HCT116 (cell line): Measurements from ENCODE around the gene RC3H2. TPM values are rescaled to one million over a fixed set of nuclear protein-coding genes. Genes with fewer than 3 reads are reported as not detected.

ENCODE experiments used
- ATAC-seq: fragments of 200-7000 bp; cut with Tn5 transposase; 2 replicates; pipeline ENCODE4 v1.9.1; 2020; ENCODE audit warnings: mild to moderate bottlenecking, moderate library complexity
- BruUV-seq: library from RNA; stranded (reverse); fragments of 400-500 nt; replicated peaks from 2 replicates; lab custom pipeline; 2021; lab: Mats Ljungman, UMichigan
- CTCF ChIA-PET: fragments of 300-600 bp; sonication (Branson Sonifier 250); formaldehyde crosslinking; loops from one replicate; lab custom pipeline; 2021; ENCODE audit warnings: antibody characterized with exemption; lab: Charles Lee
- POLR2A ChIA-PET: fragments of 300-600, 350-600 bp; sonication (Branson Sonifier 250); formaldehyde crosslinking; loops from one replicate; lab custom pipeline; 2021; ENCODE audit warnings: antibody characterized with exemption; lab: Charles Lee
- RAD21 ChIA-PET, 2 experiments: fragments of 300-600 bp; sonication (Branson Sonifier 250); formaldehyde crosslinking; loops; one replicate each; lab custom pipeline; 2023; ENCODE audit warnings: low total read pairs in 2 of 2; ENCODE audit not compliant: uncharacterized antibody in 2 of 2, unreplicated experiment in 2 of 2, low non-redundant PET in 1 of 2; lab: Charles Lee
- DNase-seq: peaks from one replicate; pipeline ENCODE4 v3.0.0-alpha.2; 2010; ENCODE audit warnings: low read depth, low spot score
- H2AFZ ChIP-seq: fragments of 200-600 bp; shearing (Covaris generic), sonication (generic); 2 replicates; pipeline ENCODE4 v1.6.1; 2017; ENCODE audit warnings: low read depth, mixed run types, mixed read lengths, antibody characterized with exemption, low read length; ENCODE audit not compliant: poor library complexity, severe bottlenecking
- H3K27ac ChIP-seq: 2 replicates; pipeline ENCODE4 v1.5.1; 2012; ENCODE audit warnings: low read depth, low read length
- H3K27me3 ChIP-seq: fragments of 200-600 bp; sonication (generic); 2 replicates; pipeline ENCODE4 v1.6.1; 2016; ENCODE audit warnings: mixed run types, low read length, mixed read lengths; ENCODE audit not compliant: insufficient read depth
- H3K36me3 ChIP-seq, 2 experiments: fragments of 200-500 bp in 1 of 2; fragments of 200-600 bp in 1 of 2; sonication (Bioruptor generic) in 1 of 2; sonication (generic) in 1 of 2; 2 replicates each; pipeline versions ENCODE4 v1.5.1 to v1.6.1; 2014 to 2016; ENCODE audit warnings: low read length in 2 of 2, inconsistent platforms in 1 of 2, mixed read lengths in 1 of 2, mixed run types in 1 of 2; ENCODE audit not compliant: insufficient read depth in 2 of 2, control insufficient read depth in 1 of 2
- H3K4me1 ChIP-seq, 2 experiments: fragments of 200-600 bp in 1 of 2; sonication (generic) in 1 of 2; 2 replicates each; pipeline versions ENCODE4 v1.5.1 to v1.6.1; 2012 to 2017; ENCODE audit warnings: low read length in 2 of 2, inconsistent platforms in 1 of 2, mild to moderate bottlenecking in 1 of 2, mixed read lengths in 1 of 2, mixed run types in 1 of 2, moderate library complexity in 1 of 2; ENCODE audit not compliant: insufficient read depth in 2 of 2, control insufficient read depth in 1 of 2
- H3K4me2 ChIP-seq: fragments of 200-600 bp; sonication (generic); 2 replicates; pipeline ENCODE4 v1.6.1; 2017; ENCODE audit warnings: mixed run types, low read length, mixed read lengths
- H3K4me3 ChIP-seq, 2 experiments: fragments of 200-600 bp in 1 of 2; sonication (generic) in 1 of 2; replicated peaks in 1 of 2; 2 replicates each; pipeline ENCODE4 v1.5.1; 2011 to 2016; ENCODE audit warnings: low read length in 2 of 2, control low read depth in 1 of 2, low read depth in 1 of 2, mild to moderate bottlenecking in 1 of 2, mixed read lengths in 1 of 2, mixed run types in 1 of 2
- H3K79me2 ChIP-seq: fragments of 200-600 bp; sonication (generic); 2 replicates; pipeline ENCODE4 v1.6.1; 2017; ENCODE audit warnings: mild to moderate bottlenecking, mixed run types, low read length, moderate library complexity, mixed read lengths; ENCODE audit not compliant: insufficient read depth
- H3K9ac ChIP-seq: fragments of 200-600 bp; sonication (generic); 2 replicates; pipeline ENCODE4 v1.6.1; 2016; ENCODE audit warnings: low read length, mixed read lengths
- H3K9me2 ChIP-seq: fragments of 200-600 bp; sonication (generic), shearing (Covaris generic); 2 replicates; pipeline ENCODE4 v1.6.1; 2017; ENCODE audit warnings: mixed run types, mild to moderate bottlenecking, moderate library complexity; ENCODE audit not compliant: insufficient read depth
- H3K9me3 ChIP-seq, 2 experiments: fragments of 200-500 bp in 1 of 2; fragments of 200-600 bp in 1 of 2; sonication (Bioruptor generic) in 1 of 2; sonication (generic) in 1 of 2; 2 replicates each; pipeline ENCODE4 v1.6.1; 2014 to 2017; ENCODE audit warnings: low read length in 2 of 2, mixed read lengths in 2 of 2, inconsistent platforms in 1 of 2, low read depth in 1 of 2, mild to moderate bottlenecking in 1 of 2, mixed run types in 1 of 2, moderate library complexity in 1 of 2; ENCODE audit not compliant: control insufficient read depth in 1 of 2, insufficient read depth in 1 of 2
- H4K20me1 ChIP-seq: fragments of 200-600 bp; sonication (generic), shearing (Covaris generic); 2 replicates; pipeline ENCODE4 v1.6.1; 2017; ENCODE audit warnings: mixed run types, mild to moderate bottlenecking, moderate library complexity; ENCODE audit not compliant: insufficient read depth
- CBX3 ChIP-seq: IDR thresholded peaks from 2 replicates; pipeline ENCODE4 v1.6.1; 2012; ENCODE audit warnings: low read depth
- CEBPB ChIP-seq: IDR thresholded peaks from 2 replicates; pipeline ENCODE4 v1.6.1; 2012; ENCODE audit warnings: low read depth
- EGR1 ChIP-seq: IDR thresholded peaks from 2 replicates; pipeline ENCODE4 v1.6.1; 2012; ENCODE audit warnings: low read depth
- ELF1 ChIP-seq: IDR thresholded peaks from 2 replicates; pipeline ENCODE4 v1.6.1; 2012; ENCODE audit warnings: low read depth, borderline replicate concordance
- EZH2phosphoT487 ChIP-seq: fragments of 200-600 bp; IDR thresholded peaks from 2 replicates; pipeline ENCODE4 v1.6.1; 2018; ENCODE audit warnings: antibody characterized with exemption, borderline replicate concordance
- FOSL1 ChIP-seq: IDR thresholded peaks from 2 replicates; pipeline ENCODE4 v1.6.1; 2012; ENCODE audit warnings: low read depth
- JUND ChIP-seq: IDR thresholded peaks from 2 replicates; pipeline ENCODE4 v1.6.1; 2012
- POLR2A ChIP-seq: IDR thresholded peaks from 2 replicates; pipeline ENCODE4 v1.7.0; 2011; ENCODE audit warnings: borderline replicate concordance; ENCODE audit not compliant: insufficient read depth, insufficient read length; ENCODE audit errors: extremely low read depth
- POLR2AphosphoS5 ChIP-seq: IDR thresholded peaks from 2 replicates; pipeline ENCODE4 v1.6.1; 2011; ENCODE audit warnings: mild to moderate bottlenecking, low read depth, low read length, moderate library complexity
- RAD21 ChIP-seq: IDR thresholded peaks from 2 replicates; pipeline ENCODE4 v1.6.1; 2012; ENCODE audit warnings: low read depth, mild to moderate bottlenecking
- SIN3A ChIP-seq: IDR thresholded peaks from 2 replicates; pipeline ENCODE4 v1.6.1; 2012; ENCODE audit warnings: low read depth
- SRF ChIP-seq: IDR thresholded peaks from 2 replicates; pipeline ENCODE4 v1.6.1; 2012; ENCODE audit warnings: low read depth
- TCF7L2 ChIP-seq: IDR thresholded peaks from 2 replicates; pipeline ENCODE4 v1.7.0; 2011; ENCODE audit warnings: borderline replicate concordance, inconsistent platforms; ENCODE audit not compliant: insufficient read depth, insufficient read length; ENCODE audit errors: extremely low read depth
- ZFX ChIP-seq: fragments of 450-650 bp; IDR thresholded peaks from 2 replicates; pipeline ENCODE4 v1.6.1; 2017
- ZNF274 ChIP-seq: fragments of 200-500 bp; sonication (Bioruptor generic); IDR thresholded peaks from 2 replicates; pipeline ENCODE4 v1.6.1; 2014; ENCODE audit warnings: mild to moderate bottlenecking, low read depth, low read length, inconsistent platforms
- intact Hi-C: fragments of 100-400 bp; cut with micrococcal nuclease; formaldehyde crosslinking; loops from 2 replicates; pipeline ENCODE4 v1.10.0; 2022
- total RNA-seq: library from RNA; stranded (reverse); gene quantifications from one replicate; pipeline ENCODE4 v1.2.1, GENCODE V29; 2021; ENCODE audit not compliant: unreplicated experiment
- TF ChIP-seq, protein P1 (sequence below), 3 experiments: fragments of 200-600 bp in 1 of 3; sonication (generic) in 1 of 3; IDR thresholded peaks in 2 of 3; conservative IDR thresholded peaks in 1 of 3; 2 replicates each; pipeline ENCODE4 v1.5.1; 2012 to 2017; ENCODE audit warnings: low read depth in 2 of 3, low read length in 2 of 3, antibody characterized with exemption in 1 of 3, borderline replicate concordance in 1 of 3, control low read depth in 1 of 3, mild to moderate bottlenecking in 1 of 3, mixed read lengths in 1 of 3, mixed run types in 1 of 3, moderate library complexity in 1 of 3; ENCODE audit not compliant: insufficient read depth in 1 of 3
- TF ChIP-seq, protein P2 (sequence below): IDR thresholded peaks from 2 replicates; pipeline ENCODE4 v1.6.1; 2012; ENCODE audit warnings: low read depth

Gene RC3H2
- total RNA-seq, 1 experiment from 2014 or later, result 53.8 TPM

DNA sequence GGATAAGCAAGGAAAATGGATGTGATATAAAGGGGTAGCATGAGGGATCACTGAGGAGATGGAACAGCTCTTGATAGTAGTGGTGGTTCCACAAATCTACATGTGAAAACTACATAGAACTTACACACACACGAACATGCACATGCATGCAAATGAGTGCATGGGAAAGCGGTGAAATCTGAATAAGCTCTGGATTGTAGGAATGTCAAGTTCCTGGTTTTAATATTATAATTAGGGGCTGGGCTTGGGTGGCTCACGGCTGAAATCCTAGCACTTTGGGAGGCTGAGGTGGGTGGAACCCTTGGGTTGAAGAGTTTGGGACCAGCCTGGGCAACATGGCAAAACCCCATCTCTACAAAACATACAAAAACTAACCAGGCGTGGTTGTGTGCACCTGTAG is 63.7 kb downstream of the RC3H2 start:
- Histone ChIP-seq H3K4me3 (no peak overlapping the region), H4K20me1 (no peaks in the 10 kb centered on the region), H3K79me2 (no peaks in the 10 kb centered on the region), H3K9ac (no peak overlapping the region), H3K27ac (no peak overlapping the region), H3K27me3 (no peaks in the 10 kb centered on the region), H3K36me3 (peaks cover 0 to 4% of the 10 kb centered on the region in 2 experiments; a peak in 1 of 4 replicates), H3K9me3 (no peaks in the 10 kb centered on the region), H3K4me2 (no peak overlapping the region), H2AFZ (no peak overlapping the region), H3K9me2 (no peaks in the 10 kb centered on the region), H3K4me1 (no peaks in the 10 kb centered on the region)
- ChIA-PET POLR2A (no interaction called here), CTCF (no interaction called here), RAD21 (no interaction called here)
- TF ChIP-seq EZH2phosphoT487 (no peak), POLR2AphosphoS5 (no peak), EGR1 (no peak), SIN3A (no peak), CEBPB (no peak), TCF7L2 (no peak), ZFX (no peak), POLR2A (no peak), ELF1 (no peak), RAD21 (no peak), CBX3 (no peak), FOSL1 (no peak), SRF (no peak), ZNF274 (no peak), JUND (no peak)
- TF ChIP-seq, protein P1, sequence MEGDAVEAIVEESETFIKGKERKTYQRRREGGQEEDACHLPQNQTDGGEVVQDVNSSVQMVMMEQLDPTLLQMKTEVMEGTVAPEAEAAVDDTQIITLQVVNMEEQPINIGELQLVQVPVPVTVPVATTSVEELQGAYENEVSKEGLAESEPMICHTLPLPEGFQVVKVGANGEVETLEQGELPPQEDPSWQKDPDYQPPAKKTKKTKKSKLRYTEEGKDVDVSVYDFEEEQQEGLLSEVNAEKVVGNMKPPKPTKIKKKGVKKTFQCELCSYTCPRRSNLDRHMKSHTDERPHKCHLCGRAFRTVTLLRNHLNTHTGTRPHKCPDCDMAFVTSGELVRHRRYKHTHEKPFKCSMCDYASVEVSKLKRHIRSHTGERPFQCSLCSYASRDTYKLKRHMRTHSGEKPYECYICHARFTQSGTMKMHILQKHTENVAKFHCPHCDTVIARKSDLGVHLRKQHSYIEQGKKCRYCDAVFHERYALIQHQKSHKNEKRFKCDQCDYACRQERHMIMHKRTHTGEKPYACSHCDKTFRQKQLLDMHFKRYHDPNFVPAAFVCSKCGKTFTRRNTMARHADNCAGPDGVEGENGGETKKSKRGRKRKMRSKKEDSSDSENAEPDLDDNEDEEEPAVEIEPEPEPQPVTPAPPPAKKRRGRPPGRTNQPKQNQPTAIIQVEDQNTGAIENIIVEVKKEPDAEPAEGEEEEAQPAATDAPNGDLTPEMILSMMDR (IDR thresholded peaks at IDR 0.05 in 2 of 3, conservative IDR thresholded peaks at IDR 0.05 in 1 of 3; ENCODE audit: borderline replicate concordance in 1 of 3, insufficient read depth in 1 of 3, low read depth in 2 of 3, low read length in 2 of 3), result no peak
- TF ChIP-seq, protein P2, sequence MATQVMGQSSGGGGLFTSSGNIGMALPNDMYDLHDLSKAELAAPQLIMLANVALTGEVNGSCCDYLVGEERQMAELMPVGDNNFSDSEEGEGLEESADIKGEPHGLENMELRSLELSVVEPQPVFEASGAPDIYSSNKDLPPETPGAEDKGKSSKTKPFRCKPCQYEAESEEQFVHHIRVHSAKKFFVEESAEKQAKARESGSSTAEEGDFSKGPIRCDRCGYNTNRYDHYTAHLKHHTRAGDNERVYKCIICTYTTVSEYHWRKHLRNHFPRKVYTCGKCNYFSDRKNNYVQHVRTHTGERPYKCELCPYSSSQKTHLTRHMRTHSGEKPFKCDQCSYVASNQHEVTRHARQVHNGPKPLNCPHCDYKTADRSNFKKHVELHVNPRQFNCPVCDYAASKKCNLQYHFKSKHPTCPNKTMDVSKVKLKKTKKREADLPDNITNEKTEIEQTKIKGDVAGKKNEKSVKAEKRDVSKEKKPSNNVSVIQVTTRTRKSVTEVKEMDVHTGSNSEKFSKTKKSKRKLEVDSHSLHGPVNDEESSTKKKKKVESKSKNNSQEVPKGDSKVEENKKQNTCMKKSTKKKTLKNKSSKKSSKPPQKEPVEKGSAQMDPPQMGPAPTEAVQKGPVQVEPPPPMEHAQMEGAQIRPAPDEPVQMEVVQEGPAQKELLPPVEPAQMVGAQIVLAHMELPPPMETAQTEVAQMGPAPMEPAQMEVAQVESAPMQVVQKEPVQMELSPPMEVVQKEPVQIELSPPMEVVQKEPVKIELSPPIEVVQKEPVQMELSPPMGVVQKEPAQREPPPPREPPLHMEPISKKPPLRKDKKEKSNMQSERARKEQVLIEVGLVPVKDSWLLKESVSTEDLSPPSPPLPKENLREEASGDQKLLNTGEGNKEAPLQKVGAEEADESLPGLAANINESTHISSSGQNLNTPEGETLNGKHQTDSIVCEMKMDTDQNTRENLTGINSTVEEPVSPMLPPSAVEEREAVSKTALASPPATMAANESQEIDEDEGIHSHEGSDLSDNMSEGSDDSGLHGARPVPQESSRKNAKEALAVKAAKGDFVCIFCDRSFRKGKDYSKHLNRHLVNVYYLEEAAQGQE, result no peak
- intact Hi-C loops, result no loop called here
- BruUV-seq, result no TSS peak
- DNase-seq, result no peak
- no peak for ATAC-seq
